HT1080 (cell line): Measurements from ENCODE around the gene HSF5. TPM values are rescaled to one million over a fixed set of nuclear protein-coding genes. Genes with fewer than 3 reads are reported as not detected.

ENCODE experiments used
- DNase-seq: peaks from one replicate; pipeline ENCODE4 v3.0.0-alpha.2; 2015; ENCODE audit warnings: low read depth
- total RNA-seq: library from RNA; depleted of rRNA; stranded (reverse); fragments of >200 nt; shearing (Covaris generic); gene quantifications from 2 replicates; pipeline ENCODE4 v1.2.3, GENCODE V29; 2014

The HSF5 gene
- total RNA-seq, 1 experiment from 2014 or later, result not detected

GRCh38 chr17:58388302-58389190, 99.7 kb downstream of the HSF5 start:
- DNase-seq, result no peak

DNA sequence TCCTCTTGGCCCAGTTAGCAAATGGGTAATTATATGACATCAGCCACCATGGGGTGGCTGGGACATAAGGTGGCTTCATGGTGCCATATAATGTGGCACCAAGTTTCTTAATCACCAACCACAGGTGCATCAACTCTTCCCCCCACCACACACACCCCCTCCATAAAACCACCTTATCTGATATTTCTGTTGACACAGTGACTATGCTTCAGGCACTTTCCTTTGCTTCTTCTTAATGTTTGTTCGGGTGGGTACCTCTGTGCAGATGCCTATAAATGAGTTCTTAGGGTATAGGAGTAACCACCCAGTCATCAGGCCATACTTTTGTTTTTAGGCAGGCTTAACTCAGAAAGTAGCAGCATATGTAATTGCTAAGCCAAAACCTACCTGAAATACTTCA, 100.4 kb downstream of the HSF5 start:
- DNase-seq, result no peak

- DNase-seq, result no peak
Observed at GRCh38 chr17:58386708-58387107, 101.5 kb downstream of the HSF5 start.

DNA sequence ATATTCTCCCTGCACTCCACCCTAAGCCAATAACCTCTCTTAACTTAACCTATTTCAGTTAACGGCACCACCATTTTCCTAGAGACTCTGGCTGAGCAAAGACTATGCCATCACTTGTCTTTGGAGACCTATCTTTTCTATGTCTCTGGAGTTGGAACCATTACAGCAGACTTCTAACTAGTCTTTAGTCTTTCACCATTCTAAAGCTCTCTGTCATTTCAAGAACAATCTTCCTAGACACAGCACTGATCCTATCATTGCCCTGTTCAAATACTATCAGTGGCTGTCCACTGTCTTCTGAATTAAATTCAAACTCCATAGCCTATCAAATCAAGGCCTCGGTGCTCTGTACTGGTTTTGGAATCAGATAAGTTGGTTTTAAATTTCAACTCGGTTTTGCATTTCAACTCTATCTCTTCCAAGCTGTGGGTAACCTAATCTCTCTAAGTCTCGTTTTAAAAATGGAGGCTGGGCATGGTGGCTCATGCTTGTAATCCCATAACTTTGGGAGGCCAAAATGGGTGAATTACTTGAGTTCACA, 102.8 kb downstream of the HSF5 start:
- no peak for DNase-seq

- no peak for DNase-seq
Observed at GRCh38 chr17:58384897-58385296, 103.3 kb downstream of the HSF5 start.

GRCh38 chr17:58383892-58384462, 104.2 kb downstream of the HSF5 start:
- no peak for DNase-seq

- DNase-seq, result no peak
Observed at GRCh38 chr17:58382872-58383242, 105.4 kb downstream of the HSF5 start.

DNA sequence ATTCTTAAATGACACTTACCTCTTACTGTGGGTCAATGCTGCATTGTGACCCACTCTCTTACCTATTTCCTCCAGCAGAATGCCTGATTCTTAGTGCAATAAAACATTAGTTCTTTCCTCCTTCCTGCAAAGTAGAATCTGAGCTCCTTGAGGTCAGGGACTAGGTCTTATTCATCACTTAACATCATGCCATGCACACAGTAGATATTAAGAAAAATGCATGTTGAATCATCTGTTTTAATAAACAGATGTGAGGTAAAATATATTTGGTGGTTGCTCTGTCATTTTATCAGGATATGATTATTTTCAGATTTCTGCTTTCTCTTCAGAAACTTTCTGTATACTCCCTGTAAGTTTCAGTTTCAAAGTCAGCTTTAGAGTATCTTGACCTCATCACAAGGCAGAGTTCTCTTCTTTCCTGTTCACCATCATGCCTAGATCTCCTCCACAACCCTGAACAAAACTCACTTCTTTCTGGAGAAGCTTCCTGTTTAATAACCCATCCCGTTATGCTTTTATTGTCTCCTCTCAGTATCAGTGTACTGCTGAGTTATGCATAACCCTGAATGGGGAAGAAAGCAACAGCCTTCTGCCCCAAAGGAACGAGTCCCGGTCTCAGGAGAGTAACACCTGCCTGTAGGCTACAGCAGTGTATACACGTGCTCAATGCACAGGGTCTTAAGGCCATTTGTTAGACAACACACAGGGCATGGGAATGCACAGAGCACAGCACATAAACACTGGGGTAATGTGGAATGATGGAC, 105.9 kb downstream of the HSF5 start:
- no peak for DNase-seq

- DNase-seq, result no peak
Observed at GRCh38 chr17:58381124-58382035, 106.8 kb downstream of the HSF5 start.

DNA sequence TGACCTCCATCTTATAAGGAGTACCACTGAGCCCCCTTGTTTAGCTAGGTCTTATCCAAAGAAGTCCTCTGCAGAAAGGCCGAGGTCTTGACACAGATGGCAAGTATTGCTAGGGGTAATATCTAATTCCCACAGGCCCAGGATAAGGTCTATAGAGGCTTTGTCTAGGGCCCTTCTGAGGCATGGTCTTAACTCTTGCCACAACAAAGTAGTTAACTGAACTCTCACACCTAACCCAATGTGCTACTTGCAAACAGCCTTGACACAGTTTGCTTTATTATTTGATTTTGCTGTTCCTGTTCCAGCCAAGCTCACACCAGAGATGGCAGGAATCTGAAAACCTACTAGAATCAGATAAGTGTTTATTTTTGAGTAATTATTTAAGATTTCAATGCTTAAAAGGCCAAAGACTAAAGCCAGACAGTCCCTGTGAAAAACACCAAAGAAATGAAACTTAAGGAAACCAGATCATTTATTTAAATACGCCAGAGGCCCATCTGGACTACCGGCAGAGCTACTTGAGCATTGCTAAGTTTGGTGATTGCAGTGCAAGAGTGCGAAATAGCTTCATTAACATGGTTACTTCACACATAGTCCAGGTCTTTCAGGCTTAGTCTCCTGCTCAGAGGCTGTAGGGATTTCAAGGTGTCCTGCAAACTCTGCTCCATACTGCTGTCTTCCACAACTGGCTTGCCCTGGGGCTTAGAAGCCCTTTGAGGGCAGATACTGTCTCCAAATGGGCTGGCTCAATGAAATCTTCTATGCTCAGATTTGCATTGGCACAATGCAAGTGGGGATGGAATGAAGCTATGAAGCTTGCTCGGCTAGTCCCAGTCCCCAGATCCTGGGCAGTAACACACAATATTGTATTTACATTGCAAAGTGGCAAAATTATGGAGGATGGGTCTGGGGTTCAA, 107.7 kb downstream of the HSF5 start:
- DNase-seq, result no peak

DNA sequence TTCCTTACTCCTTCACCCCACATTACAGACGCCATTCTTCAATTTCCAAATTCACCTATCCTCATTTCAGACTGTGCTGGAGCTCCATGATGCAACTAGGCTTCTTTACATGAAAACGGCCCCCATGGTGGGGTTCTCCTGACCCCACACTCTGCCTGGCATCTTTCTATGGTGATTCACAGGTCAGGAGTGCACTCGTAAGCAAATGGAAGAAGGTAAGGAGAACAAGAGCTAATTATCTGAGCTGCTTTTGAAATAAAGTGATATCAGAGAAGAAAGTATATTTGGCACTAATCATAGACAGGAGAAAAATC, 108.7 kb downstream of the HSF5 start:
- DNase-seq, result no peak

GRCh38 chr17:58378733-58379510, 109.3 kb downstream of the HSF5 start:
- no peak for DNase-seq

DNA sequence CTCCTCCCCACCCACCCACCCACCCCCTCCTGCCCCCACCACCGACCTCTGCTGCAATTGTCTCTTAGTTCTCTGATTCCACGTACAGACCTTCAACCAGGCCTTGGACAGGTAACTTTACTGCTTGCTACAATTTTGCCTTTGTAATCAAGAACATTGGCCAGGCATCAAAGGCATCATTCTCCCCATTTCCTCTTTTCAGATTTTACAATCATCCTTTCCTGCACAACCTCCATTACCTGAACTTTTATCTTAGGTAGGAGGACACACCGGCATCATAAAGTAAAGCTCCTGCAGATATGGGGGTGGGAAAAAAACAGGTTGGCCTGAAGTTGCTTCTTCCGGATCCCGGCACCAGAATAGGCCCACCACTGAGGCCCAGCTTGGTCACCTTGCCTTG, 110.5 kb downstream of the HSF5 start:
- no peak for DNase-seq

- no peak for DNase-seq
Observed at GRCh38 chr17:58377093-58377601, 111.1 kb downstream of the HSF5 start.

DNA sequence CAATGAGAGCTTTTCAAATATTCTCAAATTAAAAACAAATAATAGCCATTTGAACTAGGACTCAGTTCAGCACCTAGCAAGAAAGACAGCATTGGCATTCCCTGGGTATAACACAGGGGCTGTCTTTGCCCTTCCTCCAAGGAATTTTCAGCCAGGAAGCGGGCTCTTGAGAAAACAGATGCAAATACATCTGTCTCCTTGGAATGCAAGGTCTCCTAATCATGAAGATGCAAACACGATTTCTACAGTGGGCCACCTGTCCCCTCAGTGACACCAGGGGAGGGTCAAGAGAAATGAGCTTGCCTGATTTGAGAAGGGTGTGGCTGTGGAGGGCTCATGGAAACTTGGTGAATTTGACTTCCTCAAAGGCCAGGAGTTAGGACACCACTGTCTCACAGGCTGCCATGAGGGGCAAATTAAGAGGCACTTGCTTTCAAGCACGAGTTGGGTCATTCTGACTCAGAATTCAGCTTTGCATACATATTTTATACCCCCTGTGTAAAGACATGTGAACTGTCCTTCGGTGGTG, 111.7 kb downstream of the HSF5 start:
- DNase-seq, result no peak

DNA sequence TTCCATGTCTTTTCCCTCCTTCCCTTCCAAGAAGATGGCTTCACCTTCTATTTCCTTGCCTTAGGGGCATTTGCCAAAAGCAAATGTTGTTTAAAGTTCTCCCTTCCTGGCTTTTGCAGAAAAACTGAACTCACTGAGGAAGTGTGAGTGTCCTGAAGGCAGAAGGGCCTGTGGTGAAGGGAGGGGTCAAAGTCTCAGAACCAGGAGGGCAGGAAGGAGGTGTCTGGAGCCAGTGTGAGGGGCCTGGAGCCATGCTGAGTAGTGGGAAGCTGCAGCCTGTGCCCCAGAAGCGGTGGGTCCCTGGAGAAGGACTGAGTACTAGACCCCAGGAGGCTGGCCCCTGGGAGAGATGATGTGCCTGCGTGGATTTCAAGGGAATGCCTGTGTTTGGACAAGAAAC, 112.4 kb downstream of the HSF5 start:
- DNase-seq, result no peak

DNA sequence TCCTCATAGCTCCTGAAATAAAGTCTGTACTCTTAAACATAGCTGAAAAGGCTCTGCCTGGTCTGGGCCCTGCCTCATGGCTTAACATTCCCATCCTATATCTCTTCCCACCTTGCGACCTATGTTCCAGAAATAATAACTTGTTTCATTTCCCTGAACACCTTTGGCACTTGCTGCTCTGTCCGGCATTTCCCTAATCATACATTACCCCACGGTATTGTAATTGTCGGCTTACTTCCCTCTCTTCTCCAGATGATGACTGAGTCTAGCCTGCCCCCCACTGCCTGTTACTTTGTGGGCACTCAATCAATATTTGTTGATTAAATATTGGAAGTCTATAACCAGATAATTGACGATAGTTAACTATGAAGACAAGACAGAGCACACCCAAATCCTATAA, 113.0 kb downstream of the HSF5 start:
- DNase-seq, result no peak

DNA sequence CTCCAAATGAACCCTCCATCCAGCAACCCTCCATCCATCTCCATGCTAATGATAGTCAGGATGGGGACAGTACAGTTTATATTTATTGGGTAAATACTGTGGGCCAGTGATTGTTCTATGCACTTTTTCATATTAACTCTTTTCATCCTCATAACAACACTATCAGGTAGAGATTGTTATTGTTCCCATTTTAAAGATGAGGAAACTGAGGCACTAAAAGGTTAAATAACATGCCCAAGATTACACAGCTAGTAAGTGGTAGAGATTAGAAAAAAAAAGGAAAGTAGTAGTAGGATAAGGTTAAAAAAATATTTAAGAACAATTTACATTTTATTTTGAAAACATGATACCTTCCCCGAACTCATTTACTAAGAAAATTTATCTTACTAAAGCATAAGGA, 114.3 kb downstream of the HSF5 start:
- DNase-seq, result no peak

GRCh38 chr17:58373003-58373402, 115.2 kb downstream of the HSF5 start:
- no peak for DNase-seq
